Measurements from ENCODE around the gene CLMN.

CLMN gene

GRCh38 chr14:95304342-95304741 is 15.4 kb downstream of the CLMN start:
- peak; percentile 49 for DNase-seq
- H3K27me3 ChIP-seq (ENCODE audit: insufficient read depth, low read depth, severe bottlenecking), result no peaks in the 10 kb centered on the region
- peaks cover 3% of the 10 kb centered on the region for H3K36me3 ChIP-seq
- H3K9me3 ChIP-seq (ENCODE audit: severe bottlenecking), result peaks cover 9% of the 10 kb centered on the region
- H3K4me3 ChIP-seq (ENCODE audit: low read depth, low read length), result no peak overlapping the region
- no peak overlapping the region for H3K27ac ChIP-seq
- TF ChIP-seq CTCF (IDR thresholded peaks at IDR 0.05; ENCODE audit: low read depth, low read length), result no peak

GRCh38 chr14:95303552-95303951 is 16.2 kb downstream of the CLMN start:
- no peaks in the 10 kb centered on the region for H3K36me3 ChIP-seq
- peaks cover 4% of the 10 kb centered on the region for H3K9me3 ChIP-seq (ENCODE audit: severe bottlenecking)
- no peak overlapping the region for H3K27ac ChIP-seq
- no peaks in the 10 kb centered on the region for H3K27me3 ChIP-seq (ENCODE audit: insufficient read depth, low read depth, severe bottlenecking)
- TF ChIP-seq CTCF (IDR thresholded peaks at IDR 0.05; ENCODE audit: low read depth, low read length), result no peak
- no peak overlapping the region for H3K4me3 ChIP-seq (ENCODE audit: low read depth, low read length)
- no peak for DNase-seq

GRCh38 chr14:95302667-95303506 is 16.8 kb downstream of the CLMN start:
- H3K27me3 ChIP-seq (ENCODE audit: insufficient read depth, low read depth, severe bottlenecking), result no peaks in the 10 kb centered on the region
- TF ChIP-seq CTCF (IDR thresholded peaks at IDR 0.05; ENCODE audit: low read depth, low read length), result no peak
- DNase-seq, result no peak
- H3K9me3 ChIP-seq (ENCODE audit: severe bottlenecking), result no peaks in the 10 kb centered on the region
- no peak overlapping the region for H3K4me3 ChIP-seq (ENCODE audit: low read depth, low read length)
- H3K36me3 ChIP-seq, result no peaks in the 10 kb centered on the region
- H3K27ac ChIP-seq, result no peak overlapping the region

- no peak for TF ChIP-seq CTCF (IDR thresholded peaks at IDR 0.05; ENCODE audit: low read depth, low read length)
- H3K9me3 ChIP-seq (ENCODE audit: severe bottlenecking), result no peaks in the 10 kb centered on the region
- no peaks in the 10 kb centered on the region for H3K36me3 ChIP-seq
- no peak for DNase-seq
- no peak overlapping the region for H3K4me3 ChIP-seq (ENCODE audit: low read depth, low read length)
- H3K27me3 ChIP-seq (ENCODE audit: insufficient read depth, low read depth, severe bottlenecking), result no peaks in the 10 kb centered on the region
- no peak overlapping the region for H3K27ac ChIP-seq
These were observed 18.1 kb downstream of the CLMN start for GRCh38 chr14:95301527-95302187.

GRCh38 chr14:95300697-95301526 is 18.8 kb downstream of the CLMN start:
- no peak overlapping the region for H3K4me3 ChIP-seq (ENCODE audit: low read depth, low read length)
- TF ChIP-seq CTCF (IDR thresholded peaks at IDR 0.05; ENCODE audit: low read depth, low read length), result no peak
- H3K27ac ChIP-seq, result no peak overlapping the region
- no peak for DNase-seq
- no peaks in the 10 kb centered on the region for H3K36me3 ChIP-seq
- no peaks in the 10 kb centered on the region for H3K9me3 ChIP-seq (ENCODE audit: severe bottlenecking)
- H3K27me3 ChIP-seq (ENCODE audit: insufficient read depth, low read depth, severe bottlenecking), result no peaks in the 10 kb centered on the region

All from WERI-Rb-1 (cell line).